ENCODE data around the gene PHTF2. TPM values are rescaled to one million over a fixed set of nuclear protein-coding genes. Genes with fewer than 3 reads are reported as not detected.

Gene PHTF2
- total and polyA plus RNA-seq, 7 experiments from 2014 or later, result 5.9 to 42.1 (median 20.4) TPM

DNA sequence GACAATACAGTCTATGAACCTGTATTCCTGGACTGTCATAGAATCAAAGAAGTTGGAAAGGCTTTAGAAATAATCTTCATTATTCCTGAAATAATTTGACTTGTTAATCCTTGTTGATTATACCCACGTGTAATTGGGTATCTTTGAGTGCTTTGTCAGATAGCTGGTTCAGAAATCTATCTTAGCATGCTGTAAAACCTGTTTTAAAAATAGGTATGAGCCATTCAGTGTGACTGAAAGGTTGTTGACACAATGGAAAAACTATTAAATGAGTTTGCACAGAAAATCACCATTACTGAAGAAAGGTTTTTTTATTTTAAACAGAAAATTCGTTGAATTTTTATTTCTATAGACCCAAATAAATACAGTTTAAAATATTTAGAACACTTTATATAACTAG lies 38.7 kb downstream of the PHTF2 start:
- CTCF ChIA-PET, result interaction anchor here (0.5 kb wide), 1 partner anchor 28 kb away, joined by 3 read pairs; no protein-coding TSS in a partner anchor
- H3K27me3 ChIP-seq (ENCODE audit: control insufficient read depth in 2 of 2, insufficient read depth in 2 of 2, low read length in 2 of 2), result no peaks in the 10 kb centered on the region
- intact Hi-C loops (cut with micrococcal nuclease), result no loop called here
- peaks cover 4 to 11% of the 10 kb centered on the region in 2 donors for H3K4me1 ChIP-seq (ENCODE audit: control insufficient read depth in 2 of 2, insufficient read depth in 2 of 2, low read length in 2 of 2)
- no peak overlapping the region for H3K27ac ChIP-seq (ENCODE audit: low read depth, low read length)
- H3K27ac Mint-ChIP-seq, result no peak overlapping the region
- H3K4me3 ChIP-seq (ENCODE audit: low read length), result no peak overlapping the region
- POLR2A ChIA-PET, result no interaction called here
- H3K36me3 ChIP-seq (ENCODE audit: control insufficient read depth in 2 of 3, insufficient read depth in 3 of 3, low read length in 3 of 3), result no peaks in the 10 kb centered on the region
- H3K9me3 Mint-ChIP-seq, result peaks cover 0 to 2% (median 0%) of the 10 kb centered on the region in 11 donors
- no peak for DNase-seq
- no peak overlapping the region for H3K4me3 Mint-ChIP-seq
- no peaks in the 10 kb centered on the region for H3K27me3 Mint-ChIP-seq
- ATAC-seq, result no peak
- H3K36me3 Mint-ChIP-seq, result peaks cover 0 to 18% (median 3%) of the 10 kb centered on the region in 5 donors
- H3K9me3 ChIP-seq (ENCODE audit: control insufficient read depth in 2 of 3, low read length in 3 of 3), result no peaks in the 10 kb centered on the region
- H3K4me1 Mint-ChIP-seq, result peaks cover 12 to 33% (median 31%) of the 10 kb centered on the region in 7 donors

- Histone ChIP-seq H3K9me3 (ENCODE audit: control insufficient read depth in 2 of 3, low read length in 3 of 3) (no peaks in the 10 kb centered on the region), H3K36me3 (ENCODE audit: control insufficient read depth in 2 of 3, insufficient read depth in 3 of 3, low read length in 3 of 3) (no peaks in the 10 kb centered on the region), H3K27ac (ENCODE audit: low read depth, low read length) (no peak overlapping the region), H3K4me1 (ENCODE audit: control insufficient read depth in 2 of 2, insufficient read depth in 2 of 2, low read length in 2 of 2) (peaks cover 4 to 11% of the 10 kb centered on the region in 2 donors), H3K4me3 (ENCODE audit: low read length) (no peak overlapping the region), H3K27me3 (ENCODE audit: control insufficient read depth in 2 of 2, insufficient read depth in 2 of 2, low read length in 2 of 2) (no peaks in the 10 kb centered on the region)
- Mint-ChIP-seq H3K36me3 (peaks cover 0 to 20% (median 3%) of the 10 kb centered on the region in 5 donors), H3K27me3 (no peaks in the 10 kb centered on the region), H3K9me3 (peaks cover 0 to 2% (median 0%) of the 10 kb centered on the region in 11 donors), H3K27ac (no peak overlapping the region), H3K4me3 (no peak overlapping the region), H3K4me1 (peaks cover 11 to 31% (median 28%) of the 10 kb centered on the region in 7 donors)
- ChIA-PET CTCF (no interaction called here), POLR2A (no interaction called here)
- intact Hi-C loops (cut with micrococcal nuclease), result no loop called here
- no peak for ATAC-seq
- no peak for DNase-seq
These were observed 39.4 kb downstream of the PHTF2 start for GRCh38 chr7:77837966-77838365.

- Mint-ChIP-seq H3K4me3 (no peak overlapping the region), H3K4me1 (peaks cover 11 to 24% (median 20%) of the 10 kb centered on the region in 7 donors), H3K9me3 (peaks cover 0 to 2% (median 0%) of the 10 kb centered on the region in 11 donors), H3K36me3 (peaks cover 0 to 26% (median 9%) of the 10 kb centered on the region in 5 donors), H3K27me3 (no peaks in the 10 kb centered on the region), H3K27ac (no peak overlapping the region)
- ChIA-PET CTCF (no interaction called here), POLR2A (no interaction called here)
- no peaks in the 10 kb centered on the region for H3K9me3 ChIP-seq (ENCODE audit: control insufficient read depth in 2 of 3, low read length in 3 of 3)
- no peak overlapping the region for H3K4me3 ChIP-seq (ENCODE audit: low read length)
- no peaks in the 10 kb centered on the region for H3K27me3 ChIP-seq (ENCODE audit: control insufficient read depth in 2 of 2, insufficient read depth in 2 of 2, low read length in 2 of 2)
- DNase-seq (no peak), ATAC-seq (no peak)
- H3K4me1 ChIP-seq (ENCODE audit: control insufficient read depth in 2 of 2, insufficient read depth in 2 of 2, low read length in 2 of 2), result peaks cover 2 to 8% of the 10 kb centered on the region in 2 donors
- H3K36me3 ChIP-seq (ENCODE audit: control insufficient read depth in 2 of 3, insufficient read depth in 3 of 3, low read length in 3 of 3), result no peaks in the 10 kb centered on the region
- H3K27ac ChIP-seq (ENCODE audit: low read depth, low read length), result no peak overlapping the region
- intact Hi-C loops (cut with micrococcal nuclease), result no loop called here
These were observed 40.4 kb downstream of the PHTF2 start for GRCh38 chr7:77838929-77839491.

GRCh38 chr7:77839919-77840318 lies 41.3 kb downstream of the PHTF2 start:
- Histone ChIP-seq H3K27ac (ENCODE audit: low read depth, low read length) (no peak overlapping the region), H3K36me3 (ENCODE audit: control insufficient read depth in 2 of 3, insufficient read depth in 3 of 3, low read length in 3 of 3) (no peaks in the 10 kb centered on the region), H3K27me3 (ENCODE audit: control insufficient read depth in 2 of 2, insufficient read depth in 2 of 2, low read length in 2 of 2) (no peaks in the 10 kb centered on the region), H3K4me3 (ENCODE audit: low read length) (no peak overlapping the region), H3K9me3 (ENCODE audit: control insufficient read depth in 2 of 3, low read length in 3 of 3) (no peaks in the 10 kb centered on the region), H3K4me1 (ENCODE audit: control insufficient read depth in 2 of 2, insufficient read depth in 2 of 2, low read length in 2 of 2) (no peaks in the 10 kb centered on the region)
- H3K27ac Mint-ChIP-seq, result no peak overlapping the region
- H3K4me1 Mint-ChIP-seq, result peaks cover 10 to 16% (median 11%) of the 10 kb centered on the region in 7 donors
- H3K4me3 Mint-ChIP-seq, result no peak overlapping the region
- ChIA-PET CTCF (interaction anchor here (1.2 kb wide), 1 partner anchor 41 kb away, joined by 5 read pairs; the partner anchor contains the start of genes PHTF2 and TMEM60), POLR2A (no interaction called here)
- ATAC-seq, result no peak
- DNase-seq, result no peak
- no peaks in the 10 kb centered on the region for H3K27me3 Mint-ChIP-seq
- intact Hi-C loops (cut with micrococcal nuclease), result no loop called here
- H3K9me3 Mint-ChIP-seq, result peaks cover 0 to 2% (median 0%) of the 10 kb centered on the region in 11 donors
- peaks cover 0 to 28% (median 9%) of the 10 kb centered on the region in 5 donors for H3K36me3 Mint-ChIP-seq

GRCh38 chr7:77843194-77843593 lies 44.6 kb downstream of the PHTF2 start:
- Histone ChIP-seq H3K9me3 (ENCODE audit: control insufficient read depth in 2 of 3, low read length in 3 of 3) (no peaks in the 10 kb centered on the region), H3K4me3 (ENCODE audit: low read length) (no peak overlapping the region), H3K36me3 (ENCODE audit: control insufficient read depth in 2 of 3, insufficient read depth in 3 of 3, low read length in 3 of 3) (no peaks in the 10 kb centered on the region), H3K4me1 (ENCODE audit: control insufficient read depth in 2 of 2, insufficient read depth in 2 of 2, low read length in 2 of 2) (no peaks in the 10 kb centered on the region), H3K27ac (ENCODE audit: low read depth, low read length) (no peak overlapping the region), H3K27me3 (ENCODE audit: control insufficient read depth in 2 of 2, insufficient read depth in 2 of 2, low read length in 2 of 2) (no peaks in the 10 kb centered on the region)
- Mint-ChIP-seq H3K9me3 (no peaks in the 10 kb centered on the region), H3K4me1 (peaks cover 5 to 29% (median 14%) of the 10 kb centered on the region in 7 donors), H3K27ac (peak overlapping the region in 1 of 9 donors; percentile 49), H3K4me3 (no peak overlapping the region), H3K36me3 (peaks cover 4 to 35% (median 16%) of the 10 kb centered on the region in 5 donors), H3K27me3 (no peaks in the 10 kb centered on the region)
- DNase-seq, result no peak
- intact Hi-C loops (cut with micrococcal nuclease), result no loop called here
- ChIA-PET CTCF (no interaction called here), POLR2A (no interaction called here)
- no peak for ATAC-seq

DNA sequence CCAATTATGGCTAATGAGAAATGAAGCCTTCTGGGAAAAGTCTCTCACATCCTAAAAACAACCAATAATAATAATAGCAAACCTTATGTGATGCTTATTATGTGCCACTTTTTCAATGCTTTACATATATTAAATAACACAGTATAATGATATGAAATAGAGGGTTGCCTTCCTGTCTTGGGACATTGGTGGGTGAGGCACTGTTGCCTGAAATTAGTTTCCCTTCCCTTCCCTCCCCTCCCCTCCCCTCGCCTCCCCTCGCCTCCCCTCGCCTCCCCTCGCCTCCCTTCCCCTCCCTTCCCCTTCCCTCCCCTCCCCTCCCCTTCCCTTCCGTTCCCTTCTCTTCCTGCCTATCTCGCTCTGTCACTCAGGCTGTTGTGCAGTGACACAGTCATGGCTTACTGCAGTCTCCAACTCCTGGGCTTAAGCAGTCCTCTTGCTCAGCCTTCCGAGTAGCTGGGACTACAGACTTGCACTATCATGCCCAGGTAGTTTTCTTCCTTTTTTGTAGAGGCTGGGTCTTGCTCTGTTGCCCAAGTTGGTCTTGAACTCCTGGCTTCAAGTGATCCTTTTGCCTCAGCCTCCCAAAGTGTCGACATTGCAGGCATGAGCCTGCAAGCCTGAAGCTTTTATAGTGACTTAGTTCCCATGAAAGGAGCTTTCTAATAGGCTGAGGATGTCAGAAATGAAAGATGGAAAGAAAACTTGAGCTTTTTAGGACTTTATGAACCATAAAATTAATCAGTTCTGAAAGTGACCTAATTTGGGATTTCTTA lies 47.9 kb downstream of the PHTF2 start:
- Mint-ChIP-seq H3K9me3 (no peaks in the 10 kb centered on the region), H3K27me3 (no peaks in the 10 kb centered on the region), H3K27ac (no peak overlapping the region), H3K4me3 (no peak overlapping the region), H3K36me3 (peaks cover 4 to 46% (median 35%) of the 10 kb centered on the region in 5 donors), H3K4me1 (peaks cover 20 to 30% (median 27%) of the 10 kb centered on the region in 7 donors)
- no peaks in the 10 kb centered on the region for H3K9me3 ChIP-seq (ENCODE audit: control insufficient read depth in 2 of 3, low read length in 3 of 3)
- ChIA-PET POLR2A (no interaction called here), CTCF (no interaction called here)
- no peak for ATAC-seq
- no peak for DNase-seq
- H3K36me3 ChIP-seq (ENCODE audit: control insufficient read depth in 2 of 3, insufficient read depth in 3 of 3, low read length in 3 of 3), result no peaks in the 10 kb centered on the region
- no peaks in the 10 kb centered on the region for H3K27me3 ChIP-seq (ENCODE audit: control insufficient read depth in 2 of 2, insufficient read depth in 2 of 2, low read length in 2 of 2)
- no peak overlapping the region for H3K27ac ChIP-seq (ENCODE audit: low read depth, low read length)
- H3K4me1 ChIP-seq (ENCODE audit: control insufficient read depth in 2 of 2, insufficient read depth in 2 of 2, low read length in 2 of 2), result peaks cover 0 to 6% of the 10 kb centered on the region in 2 donors
- intact Hi-C loops (cut with micrococcal nuclease), result no loop called here
- no peak overlapping the region for H3K4me3 ChIP-seq (ENCODE audit: low read length)

All from naive thymus-derived CD4-positive, alpha-beta T cell (primary cell).